AG09309 (cell line): ENCODE measurements around the gene PDZK1IP1.

Experiments
- DNase-seq: peaks from one replicate; pipeline ENCODE4 v3.0.0-alpha.2; 2010; ENCODE audit warnings: low read depth
- H3K4me3 ChIP-seq: 2 replicates; pipeline ENCODE4 v1.5.1; 2011; ENCODE audit warnings: mild to moderate bottlenecking, low read depth, low read length, moderate library complexity; ENCODE audit not compliant: control insufficient read depth
- CTCF ChIP-seq: IDR thresholded peaks from 2 replicates; pipeline ENCODE4 v1.5.1; 2011; ENCODE audit warnings: mild to moderate bottlenecking, low read depth, low read length, inconsistent platforms; ENCODE audit not compliant: insufficient read depth, control insufficient read depth; ENCODE audit errors: missing control alignments

Gene PDZK1IP1

GRCh38 chr1:47227341-47228232 is 37.8 kb upstream of the PDZK1IP1 start:
- no peak for TF ChIP-seq CTCF
- no peak overlapping the region for H3K4me3 ChIP-seq
- no peak for DNase-seq

- no peak for DNase-seq
- H3K4me3 ChIP-seq = no peak overlapping the region
- TF ChIP-seq CTCF = no peak
Observed at GRCh38 chr1:47226839-47227215, 37.0 kb upstream of the PDZK1IP1 start.

- no peak overlapping the region for H3K4me3 ChIP-seq
- DNase-seq = no peak
Observed at GRCh38 chr1:47226121-47226838, 36.4 kb upstream of the PDZK1IP1 start.

GRCh38 chr1:47225430-47226100 is 35.7 kb upstream of the PDZK1IP1 start:
- DNase-seq = no peak
- TF ChIP-seq CTCF = no peak
- H3K4me3 ChIP-seq = no peak overlapping the region

More at GRCh38 chr1:47226121-47226838, 36.4 kb upstream of the PDZK1IP1 start:
- TF ChIP-seq CTCF = no peak

GRCh38 chr1:47224676-47225399 is 35.0 kb upstream of the PDZK1IP1 start:
- DNase-seq = no peak
- H3K4me3 ChIP-seq = no peak overlapping the region
- no peak for TF ChIP-seq CTCF
